SW480 (cell line): Measurements from ENCODE around the gene ZNRD2.

Source experiments
- DNase-seq: peaks from one replicate; pipeline ENCODE4 v3.0.0-alpha.2; 2016; ENCODE audit warnings: low spot score

ZNRD2 gene

GRCh38 chr11:65610404-65610803, 40.1 kb downstream of the ZNRD2 start:
- DNase-seq = no peak

GRCh38 chr11:65611028-65611757, 40.9 kb downstream of the ZNRD2 start:
- DNase-seq = no peak

GRCh38 chr11:65611758-65612603, 41.7 kb downstream of the ZNRD2 start:
- no peak for DNase-seq

- DNase-seq = no peak
Observed at GRCh38 chr11:65612691-65613090, 42.4 kb downstream of the ZNRD2 start.

GRCh38 chr11:65613091-65613928, 43.0 kb downstream of the ZNRD2 start:
- DNase-seq = no peak

- DNase-seq = peak; percentile 100
Observed at GRCh38 chr11:65615229-65615949, 45.1 kb downstream of the ZNRD2 start, which contains the start of gene PCNX3. TSS of gene PCNX3 (plus strand) at chr11:65615776. CDS start at chr11:65616312, 536 bp downstream.

GRCh38 chr11:65615950-65616574, 45.8 kb downstream of the ZNRD2 start:
- no peak for DNase-seq

- no peak for DNase-seq
Observed at GRCh38 chr11:65616575-65617001, 46.3 kb downstream of the ZNRD2 start.

GRCh38 chr11:65617136-65617850, 47.0 kb downstream of the ZNRD2 start:
- no peak for DNase-seq

- DNase-seq = no peak
Observed at GRCh38 chr11:65617990-65618751, 47.9 kb downstream of the ZNRD2 start.

- no peak for DNase-seq
Observed at GRCh38 chr11:65618763-65619162, 48.5 kb downstream of the ZNRD2 start.

GRCh38 chr11:65619281-65619928, 49.1 kb downstream of the ZNRD2 start:
- DNase-seq = no peak

GRCh38 chr11:65620666-65621065, 50.4 kb downstream of the ZNRD2 start:
- DNase-seq = no peak

GRCh38 chr11:65621460-65621859, 51.2 kb downstream of the ZNRD2 start:
- DNase-seq = no peak
